H1 (cell line): ENCODE data around the gene VWA5B2. TPM values are rescaled to one million over a fixed set of nuclear protein-coding genes. Genes with fewer than 3 reads are reported as not detected.

Source experiments
- CTCF ChIA-PET: fragments of 300-600 bp; sonication (Branson Sonifier 250); formaldehyde crosslinking; loops from one replicate; lab custom pipeline; 2021; ENCODE audit not compliant: partially characterized antibody; lab: Charles Lee
- POLR2A ChIA-PET: fragments of 300-600 bp; sonication (Branson Sonifier 250); formaldehyde crosslinking; loops from one replicate; lab custom pipeline; 2021; ENCODE audit warnings: inconsistent platforms; ENCODE audit not compliant: partially characterized antibody; lab: Charles Lee
- DNase-seq, 2 experiments: peaks; one replicate each; pipeline versions ENCODE4 v3.0.0 to v3.0.0-alpha.2; 2010 to 2022; ENCODE audit warnings: low spot score in 2 of 2, low read depth in 1 of 2, mixed read lengths in 1 of 2
- FAIRE-seq: peaks from 2 replicates; lab custom pipeline; 2011; peaks lifted over from hg19 to GRCh38; lab: Jason Lieb, UNC
- H2AFZ ChIP-seq: 2 replicates; pipeline ENCODE4 v1.8.1; 2012; ENCODE audit warnings: low read length, inconsistent platforms
- H2AK5ac ChIP-seq: 2 replicates; pipeline ENCODE4 v1.6.1; 2013; ENCODE audit warnings: low read depth, low read length
- H2BK120ac ChIP-seq: replicated peaks from 2 replicates; pipeline ENCODE3; 2013; ENCODE audit warnings: low read depth, low read length, inconsistent platforms
- H2BK12ac ChIP-seq: 2 replicates; pipeline ENCODE4 v1.6.1; 2013; ENCODE audit warnings: low read depth, low read length
- H2BK15ac ChIP-seq: 2 replicates; pipeline ENCODE4 v1.6.1; 2013; ENCODE audit warnings: low read length
- H2BK20ac ChIP-seq: 2 replicates; pipeline ENCODE4 v1.6.1; 2013; ENCODE audit warnings: low read length
- H2BK5ac ChIP-seq: 2 replicates; pipeline ENCODE4 v1.6.1; 2013; ENCODE audit warnings: low read depth, low read length
- H3K14ac ChIP-seq: 2 replicates; pipeline ENCODE4 v1.6.1; 2013; ENCODE audit warnings: inconsistent platforms; ENCODE audit not compliant: insufficient read length
- H3K18ac ChIP-seq: 2 replicates; pipeline ENCODE4 v1.6.1; 2013; ENCODE audit warnings: low read length; ENCODE audit errors: extremely low read depth
- H3K23ac ChIP-seq: 2 replicates; pipeline ENCODE4 v1.6.1; 2013; ENCODE audit warnings: inconsistent platforms; ENCODE audit not compliant: insufficient read length
- H3K23me2 ChIP-seq: 2 replicates; pipeline ENCODE4 v1.6.1; 2013; ENCODE audit warnings: low read depth, low read length
- H3K27ac ChIP-seq: 2 replicates; pipeline ENCODE4 v1.6.1; 2011; ENCODE audit warnings: low read depth, low read length, inconsistent platforms
- H3K27me3 ChIP-seq, 4 experiments: replicated peaks in 1 of 4; 1 replicate in 1 of 4; 2 replicates in 3 of 4; pipeline versions ENCODE4 v1.6.1 to v1.8.1; 2011 to 2013; ENCODE audit warnings: low read length in 3 of 4, mild to moderate bottlenecking in 3 of 4, inconsistent platforms in 2 of 4, mixed read lengths in 2 of 4, moderate library complexity in 1 of 4; ENCODE audit not compliant: control insufficient read depth in 3 of 4, insufficient read depth in 3 of 4; ENCODE audit errors: extremely low read depth in 1 of 4
- H3K36me3 ChIP-seq, 4 experiments: 2 replicates each; pipeline versions ENCODE4 v1.6.1 to v1.8.1; 2011 to 2013; ENCODE audit warnings: mild to moderate bottlenecking in 4 of 4, low read length in 3 of 4, moderate library complexity in 2 of 4, control low read depth in 1 of 4, inconsistent platforms in 1 of 4; ENCODE audit not compliant: insufficient read depth in 4 of 4, control insufficient read depth in 2 of 4
- H3K4ac ChIP-seq: replicated peaks from 2 replicates; pipeline ENCODE3; 2013; ENCODE audit warnings: low read length, low read depth, mixed read lengths, inconsistent platforms; ENCODE audit not compliant: insufficient read length
- H3K4me1 ChIP-seq, 4 experiments: replicated peaks in 1 of 4; 1 replicate in 1 of 4; 2 replicates in 3 of 4; pipeline versions ENCODE4 v1.6.1 to v1.8.1; 2011 to 2013; ENCODE audit warnings: low read length in 3 of 4, inconsistent platforms in 2 of 4, mixed read lengths in 1 of 4; ENCODE audit not compliant: insufficient read depth in 4 of 4, control insufficient read depth in 3 of 4
- H3K4me2 ChIP-seq, 2 experiments: 2 replicates each; pipeline versions ENCODE4 v1.6.1 to v1.8.1; 2011 to 2013; ENCODE audit warnings: low read depth in 2 of 2, low read length in 2 of 2, control low read depth in 1 of 2, inconsistent platforms in 1 of 2, mild to moderate bottlenecking in 1 of 2; ENCODE audit not compliant: insufficient read depth in 1 of 2
- H3K4me3 ChIP-seq, 4 experiments: fragments of 200-600, 300-600 bp in 1 of 4; sonication (generic), shearing (Covaris generic), sonication (Bioruptor Twin) in 1 of 4; 2 replicates each; pipeline versions ENCODE4 v1.5.1 to v1.8.1; 2011 to 2016; ENCODE audit warnings: low read length in 4 of 4, low read depth in 3 of 4, control low read depth in 2 of 4, inconsistent platforms in 2 of 4, mild to moderate bottlenecking in 2 of 4, mixed read lengths in 1 of 4, moderate library complexity in 1 of 4; ENCODE audit not compliant: insufficient read depth in 2 of 4; ENCODE audit errors: extremely low read depth in 1 of 4
- H3K56ac ChIP-seq: replicated peaks from 2 replicates; pipeline ENCODE3; 2013; ENCODE audit warnings: low read depth, mild to moderate bottlenecking, mixed read lengths, low read length, inconsistent platforms; ENCODE audit not compliant: insufficient read length
- H3K79me1 ChIP-seq: 2 replicates; pipeline ENCODE4 v1.6.1; 2013; ENCODE audit warnings: low read depth, low read length, control low read depth
- H3K79me2 ChIP-seq, 2 experiments: 2 replicates each; pipeline versions ENCODE4 v1.6.1 to v1.8.1; 2012 to 2013; ENCODE audit warnings: low read length in 2 of 2, mild to moderate bottlenecking in 2 of 2, inconsistent platforms in 1 of 2; ENCODE audit not compliant: insufficient read depth in 2 of 2, control insufficient read depth in 1 of 2
- H3K9ac ChIP-seq, 4 experiments: replicated peaks in 1 of 4; 1 replicate in 1 of 4; 2 replicates in 3 of 4; pipeline versions ENCODE4 v1.6.1 to v1.8.1; 2011 to 2013; ENCODE audit warnings: low read depth in 3 of 4, low read length in 3 of 4, control low read depth in 2 of 4, mild to moderate bottlenecking in 2 of 4, moderate library complexity in 2 of 4, inconsistent platforms in 1 of 4; ENCODE audit errors: extremely low read depth in 1 of 4
- H3K9me3 ChIP-seq, 2 experiments: 2 replicates each; pipeline versions ENCODE4 v1.6.1 to v1.8.1; 2012 to 2013; ENCODE audit warnings: mild to moderate bottlenecking in 2 of 2, moderate library complexity in 2 of 2, control low read depth in 1 of 2, inconsistent platforms in 1 of 2, low read depth in 1 of 2, low read length in 1 of 2, mixed read lengths in 1 of 2; ENCODE audit not compliant: insufficient read depth in 2 of 2
- H4K20me1 ChIP-seq, 2 experiments: replicated peaks in 1 of 2; 2 replicates each; pipeline versions ENCODE3 to v1.8.1; 2011 to 2013; ENCODE audit warnings: inconsistent platforms in 2 of 2, low read length in 2 of 2, mild to moderate bottlenecking in 1 of 2; ENCODE audit not compliant: insufficient read depth in 2 of 2, control insufficient read depth in 1 of 2
- H4K5ac ChIP-seq: 2 replicates; pipeline ENCODE4 v1.6.1; 2013; ENCODE audit warnings: low read length, low read depth, mixed read lengths, inconsistent platforms; ENCODE audit not compliant: insufficient read length
- H4K8ac ChIP-seq: 2 replicates; pipeline ENCODE4 v1.8.0; 2013; ENCODE audit warnings: mild to moderate bottlenecking, moderate library complexity, low read length, inconsistent platforms; ENCODE audit not compliant: insufficient read depth; ENCODE audit errors: extremely low read depth
- H4K91ac ChIP-seq: replicated peaks from 2 replicates; pipeline ENCODE3; 2013; ENCODE audit warnings: low read length, mixed read lengths, inconsistent platforms; ENCODE audit not compliant: insufficient read length
- ATF3 ChIP-seq: IDR thresholded peaks from 2 replicates; pipeline ENCODE4 v1.6.1; 2011; ENCODE audit warnings: low read depth, mild to moderate bottlenecking, low read length; ENCODE audit not compliant: insufficient read depth
- BRCA1 ChIP-seq: IDR thresholded peaks from 2 replicates; pipeline ENCODE4 v1.6.1; 2012; ENCODE audit warnings: low read depth, low read length, improper control_type of control experiment
- CTBP2 ChIP-seq: IDR thresholded peaks from 2 replicates; pipeline ENCODE4 v1.7.0; 2011; ENCODE audit warnings: borderline replicate concordance, mild to moderate bottlenecking, moderate library complexity, mixed read lengths, low read length; ENCODE audit not compliant: insufficient read depth, insufficient read length
- E2F6 ChIP-seq: IDR thresholded peaks from 2 replicates; pipeline ENCODE4 v1.6.1; 2012; ENCODE audit warnings: inconsistent platforms
- FOSL1 ChIP-seq: IDR thresholded peaks from 2 replicates; pipeline ENCODE4 v1.6.1; 2011; ENCODE audit warnings: mild to moderate bottlenecking, low read depth, low read length, moderate library complexity; ENCODE audit not compliant: insufficient read depth
- NANOG ChIP-seq: IDR thresholded peaks from 2 replicates; pipeline ENCODE4 v1.6.1; 2011; ENCODE audit warnings: low read length, low read depth, mild to moderate bottlenecking, inconsistent platforms; ENCODE audit not compliant: insufficient read depth, poor library complexity, severe bottlenecking
- POLR2A ChIP-seq, 2 experiments: IDR thresholded peaks; 1 replicate in 1 of 2; 2 replicates in 1 of 2; pipeline ENCODE4 v1.6.1; 2011; ENCODE audit warnings: low read depth in 2 of 2, low read length in 2 of 2, mild to moderate bottlenecking in 2 of 2; ENCODE audit errors: control extremely low read depth in 1 of 2
- SIX5 ChIP-seq: IDR thresholded peaks from 2 replicates; pipeline ENCODE4 v1.6.1; 2011; ENCODE audit warnings: mild to moderate bottlenecking, low read depth, low read length
- USF2 ChIP-seq: IDR thresholded peaks from 2 replicates; pipeline ENCODE4 v1.6.1; 2011; ENCODE audit warnings: low read length, improper control_type of control experiment
- WGBS, 2 experiments: shearing (Covaris generic) in 1 of 2; methylation state at CpG; one replicate each; pipeline versions ENCODE4 v1.1.6 to v1.1.7; 2013 to 2015; ENCODE audit warnings: low lambda C conversion rate in 2 of 2, mixed read lengths in 2 of 2, inconsistent platforms in 1 of 2, low coverage in 1 of 2, missing lambda C conversion rate in 1 of 2; ENCODE audit not compliant: insufficient replicate concordance in 2 of 2, insufficient coverage in 1 of 2, insufficient read length in 1 of 2; ENCODE audit errors: extremely low coverage in 1 of 2, missing lambda C conversion rate in 1 of 2; 5-methylcytosine and 5-hydroxymethylcytosine counted together
- polyA plus RNA-seq, 7 experiments: library from polyadenylated mRNA; depleted of rRNA in 3 of 7; stranded (reverse) in 5 of 7; unstranded in 2 of 7; fragments of >200 nt in 5 of 7; fragments of 200-250 nt in 2 of 7; gene quantifications; 1 replicate in 5 of 7; 2 replicates in 1 of 7; 4 replicates in 1 of 7; pipeline versions ENCODE4 v1.2.1 to v1.2.3, GENCODE V29; 2011 to 2013; ENCODE audit warnings: missing spikeins in 2 of 7, mixed read lengths in 2 of 7
- total RNA-seq: library from RNA; stranded (reverse); fragmentation: NEBNext Ultra II Directional; extraction: Animal tissue kit (Norgen Biotek cat#: 25700); gene quantifications from 2 replicates; pipeline ENCODE4 v1.2.1, GENCODE V29; 2021

Gene VWA5B2
- total and polyA plus RNA-seq, 2 of the 8 experiments (the other 6 are each of a cell fraction or from before 2014, with no cell fraction given) = 0.53 to 0.56 TPM

- Histone ChIP-seq H4K8ac (no peak overlapping the region), H3K79me1 (no peaks in the 10 kb centered on the region), H2BK120ac (no peak overlapping the region), H3K18ac (no peak overlapping the region), H3K23ac (no peak overlapping the region), H3K4me2 (peak overlapping the region; percentile 61 to 96), H3K27me3 (peaks cover 35 to 58% (median 53%) of the 10 kb centered on the region in 4 experiments), H3K36me3 (peaks cover 0 to 8% (median 0%) of the 10 kb centered on the region in 4 experiments; a peak in 1 of 8 replicates), H3K14ac (no peak overlapping the region), H3K23me2 (peaks cover 12% of the 10 kb centered on the region; the same call in 1 of the 2 replicates), H3K27ac (no peak overlapping the region), H4K20me1 (peaks cover 4 to 5% of the 10 kb centered on the region in 2 experiments), H3K9me3 (no peaks in the 10 kb centered on the region), H2BK12ac (no peak overlapping the region; the same call in 1 of the 2 replicates), H3K4ac (no peak overlapping the region), H3K9ac (no peak overlapping the region), H3K4me1 (peaks cover 0 to 20% (median 4%) of the 10 kb centered on the region in 4 experiments; a peak in 5 of 7 replicates), H2AK5ac (no peak overlapping the region), H4K5ac (no peak overlapping the region), H2BK5ac (no peak overlapping the region), H2BK15ac (no peak overlapping the region), H2AFZ (no peak overlapping the region), H2BK20ac (no peak overlapping the region), H3K4me3 (peak overlapping the region; percentile 33 to 59 (median 42); a peak in 5 of 8 replicates), H4K91ac (no peak overlapping the region), H3K56ac (no peak overlapping the region), H3K79me2 (no peaks in the 10 kb centered on the region)
- ChIA-PET POLR2A (interaction anchor here (0.9 to 2.5 kb wide), 5 partner anchors 12 to 52 kb away, joined by 3 to 11 read pairs (median 6); partner anchors contain the start of genes ABCF3 and EEF1AKMT4), CTCF (interaction anchor here (0.6 to 10.3 kb wide), 37 partner anchors 12 to 454 kb away, joined by 3 to 183 read pairs (median 9); partner anchors contain the start of genes ABCF3, CAMK2N2, EEF1AKMT4 and EIF2B5)
- DNase-seq (no peak), FAIRE-seq (no peak)
- 37% methylated on average over 12 of the region's 12 CpGs; no CpG with 5 or more reads in 1 of the 2 experiments for WGBS, 2 experiments
- TF ChIP-seq ATF3 (no peak), USF2 (no peak), CTBP2 (no peak), BRCA1 (no peak), NANOG (no peak), POLR2A (IDR thresholded peaks at IDR 0.05; ENCODE audit: control extremely low read depth in 1 of 2, low read depth in 2 of 2, low read length in 2 of 2) (no peak), FOSL1 (no peak), E2F6 (no peak), SIX5 (no peak)
Measured at GRCh38 chr3:184228376-184229137, 828 bp upstream of the VWA5B2 start.
